Astrocyte of the hippocampus (primary cell): ENCODE data around the gene MLF2.
A peak's percentile ranks its signal among the peaks of the same experiment; 100 is the strongest.

Experiments used
- DNase-seq: peaks from one replicate; pipeline ENCODE4 v3.0.0; 2011; ENCODE audit warnings: low read depth, low spot score

Gene MLF2

GRCh38 chr12:6778574-6779550, 25.9 kb upstream of the MLF2 start:
- peak; percentile 97 for DNase-seq

GRCh38 chr12:6778217-6778573, 25.3 kb upstream of the MLF2 start:
- DNase-seq: peak; percentile 42

GRCh38 chr12:6777386-6777785, 24.4 kb upstream of the MLF2 start:
- no peak for DNase-seq

- DNase-seq: no peak
Observed at GRCh38 chr12:6775185-6776174, 22.5 kb upstream of the MLF2 start.

GRCh38 chr12:6774499-6775062, 21.6 kb upstream of the MLF2 start:
- no peak for DNase-seq

GRCh38 chr12:6773590-6774351, 20.8 kb upstream of the MLF2 start:
- DNase-seq: peak; percentile 41

GRCh38 chr12:6772726-6773589, 20.0 kb upstream of the MLF2 start:
- no peak for DNase-seq

- no peak for DNase-seq
Observed at GRCh38 chr12:6772331-6772695, 19.4 kb upstream of the MLF2 start, which contains the start of gene LAG3. Gene LAG3, plus strand, starts transcription at chr12:6772520. Its CDS starts 333 bp downstream, at chr12:6772853.

GRCh38 chr12:6771509-6772330, 18.8 kb upstream of the MLF2 start:
- DNase-seq: no peak

GRCh38 chr12:6771091-6771495, 18.2 kb upstream of the MLF2 start:
- no peak for DNase-seq

- no peak for DNase-seq
Observed at GRCh38 chr12:6770600-6770999, 17.7 kb upstream of the MLF2 start.

GRCh38 chr12:6770094-6770493, 17.2 kb upstream of the MLF2 start:
- DNase-seq: no peak

GRCh38 chr12:6769666-6770065, 16.7 kb upstream of the MLF2 start:
- DNase-seq: no peak

GRCh38 chr12:6768990-6769389, 16.0 kb upstream of the MLF2 start:
- peak; percentile 79 for DNase-seq

- DNase-seq: peak; percentile 44
Observed at GRCh38 chr12:6768437-6768914, 15.5 kb upstream of the MLF2 start.

GRCh38 chr12:6767353-6768319, 14.7 kb upstream of the MLF2 start:
- peak; percentile 54 for DNase-seq

- DNase-seq: peak; percentile 91
Observed at GRCh38 chr12:6766651-6767349, 13.9 kb upstream of the MLF2 start.
